Astrocyte (in vitro differentiated cells and primary cell): ENCODE measurements around the gene ERCC5. TPM values are rescaled to one million over a fixed set of nuclear protein-coding genes. Genes with fewer than 3 reads are reported as not detected.

Experiments used
- DNase-seq: peaks from one replicate; pipeline ENCODE4 v3.0.0-alpha.2; 2010; ENCODE audit warnings: low read depth
- FAIRE-seq: peaks from 2 replicates; lab custom pipeline; 2011; peaks lifted over from hg19 to GRCh38; lab: Jason Lieb, UNC
- H2AFZ ChIP-seq: 2 replicates; pipeline ENCODE4 v1.6.0; 2012; ENCODE audit warnings: low read depth, low read length, inconsistent platforms
- H3K27ac ChIP-seq: 2 replicates; pipeline ENCODE4 v1.5.1; 2011; ENCODE audit warnings: low read depth, low read length, inconsistent platforms
- H3K27me3 ChIP-seq: 2 replicates; pipeline ENCODE4 v1.6.0; 2011; ENCODE audit warnings: low read length, inconsistent platforms; ENCODE audit not compliant: insufficient read depth
- H3K36me3 ChIP-seq: 2 replicates; pipeline ENCODE4 v1.5.1; 2011; ENCODE audit warnings: low read length, inconsistent platforms; ENCODE audit not compliant: insufficient read depth
- H3K4me1 ChIP-seq: 2 replicates; pipeline ENCODE4 v1.5.1; 2011; ENCODE audit warnings: low read length, inconsistent platforms; ENCODE audit not compliant: insufficient read depth
- H3K4me2 ChIP-seq: 2 replicates; pipeline ENCODE4 v1.6.0; 2012; ENCODE audit warnings: low read length, inconsistent platforms
- H3K4me3 ChIP-seq: 2 replicates; pipeline ENCODE4 v1.5.1; 2011; ENCODE audit warnings: low read depth, mild to moderate bottlenecking, low read length, inconsistent platforms; ENCODE audit not compliant: insufficient read depth
- H3K79me2 ChIP-seq: 2 replicates; pipeline ENCODE4 v1.6.0; 2012; ENCODE audit warnings: mild to moderate bottlenecking, low read length, inconsistent platforms; ENCODE audit not compliant: insufficient read depth
- H3K9ac ChIP-seq: 2 replicates; pipeline ENCODE4 v1.6.0; 2012; ENCODE audit warnings: mild to moderate bottlenecking, low read length, inconsistent platforms
- H3K9me3 ChIP-seq: 2 replicates; pipeline ENCODE4 v1.5.1; 2012; ENCODE audit warnings: low read depth, mild to moderate bottlenecking, low read length, inconsistent platforms; ENCODE audit not compliant: insufficient read depth
- H4K20me1 ChIP-seq: 2 replicates; pipeline ENCODE4 v1.6.0; 2012; ENCODE audit warnings: low read length, inconsistent platforms; ENCODE audit not compliant: insufficient read depth
- H3K27ac Mint-ChIP-seq: one replicate; pipeline ENCODE4 v1.8.0; 2021; ENCODE audit warnings: mild to moderate bottlenecking, mixed read lengths; ENCODE audit not compliant: unreplicated experiment
- H3K27me3 Mint-ChIP-seq: one replicate; pipeline ENCODE4 v1.8.0; 2021; ENCODE audit warnings: low read depth, mixed read lengths; ENCODE audit not compliant: unreplicated experiment
- H3K36me3 Mint-ChIP-seq: one replicate; pipeline ENCODE4 v1.8.0; 2021; ENCODE audit warnings: low read depth, mixed read lengths; ENCODE audit not compliant: unreplicated experiment
- H3K4me1 Mint-ChIP-seq: one replicate; pipeline ENCODE4 v1.8.0; 2021; ENCODE audit warnings: low read depth, mixed read lengths; ENCODE audit not compliant: unreplicated experiment
- H3K4me3 Mint-ChIP-seq: one replicate; pipeline ENCODE4 v1.8.0; 2021; ENCODE audit warnings: mild to moderate bottlenecking, moderate library complexity, mixed read lengths; ENCODE audit not compliant: unreplicated experiment
- H3K9me3 Mint-ChIP-seq: one replicate; pipeline ENCODE4 v1.8.0; 2021; ENCODE audit warnings: mild to moderate bottlenecking, mixed read lengths; ENCODE audit not compliant: unreplicated experiment
- CTCF ChIP-seq: IDR thresholded peaks from 2 replicates; pipeline ENCODE4 v1.5.1; 2011; ENCODE audit warnings: low read depth, mild to moderate bottlenecking, inconsistent platforms, low read length, moderate library complexity; ENCODE audit not compliant: insufficient read depth
- EZH2 ChIP-seq: IDR thresholded peaks from 2 replicates; pipeline ENCODE4 v1.6.1; 2012; ENCODE audit warnings: mild to moderate bottlenecking, low read length, inconsistent platforms; ENCODE audit not compliant: insufficient read depth
- total RNA-seq: library from RNA; stranded (reverse); gene quantifications from 2 replicates; pipeline ENCODE4 v1.2.1, GENCODE V29; 2021

The ERCC5 gene
- total RNA-seq, 1 donor from 2014 or later = 42.9 TPM

- Mint-ChIP-seq H3K36me3 (no peaks in the 10 kb centered on the region), H3K9me3 (peaks cover 2% of the 10 kb centered on the region), H3K27ac (no peak overlapping the region), H3K4me3 (no peak overlapping the region), H3K27me3 (peaks cover 4% of the 10 kb centered on the region), H3K4me1 (peaks cover 3% of the 10 kb centered on the region)
- Histone ChIP-seq H3K4me1 (no peaks in the 10 kb centered on the region), H3K27me3 (no peaks in the 10 kb centered on the region), H3K4me2 (no peak overlapping the region), H3K36me3 (no peaks in the 10 kb centered on the region), H3K9ac (no peak overlapping the region), H4K20me1 (no peaks in the 10 kb centered on the region), H3K79me2 (no peaks in the 10 kb centered on the region), H3K27ac (no peak overlapping the region), H3K4me3 (no peak overlapping the region), H3K9me3 (no peaks in the 10 kb centered on the region), H2AFZ (no peak overlapping the region)
- DNase-seq (no peak), FAIRE-seq (no peak)
- TF ChIP-seq EZH2 = no peak
- TF ChIP-seq CTCF = no peak
These were observed 62.2 kb downstream of the ERCC5 start for GRCh38 chr13:102907886-102908515.

GRCh38 chr13:102909971-102910370 lies 64.1 kb downstream of the ERCC5 start:
- peaks cover 2% of the 10 kb centered on the region for H3K9me3 Mint-ChIP-seq
- no peak for FAIRE-seq

More at GRCh38 chr13:102909971-102910370, 64.1 kb downstream of the ERCC5 start:
- H2AFZ ChIP-seq = no peak overlapping the region
- Mint-ChIP-seq H3K27ac (no peak overlapping the region), H3K36me3 (no peaks in the 10 kb centered on the region), H3K4me1 (peaks cover 5% of the 10 kb centered on the region), H3K4me3 (no peak overlapping the region), H3K27me3 (peaks cover 5% of the 10 kb centered on the region)
- H3K27ac ChIP-seq = no peak overlapping the region
- no peaks in the 10 kb centered on the region for H3K79me2 ChIP-seq
- no peaks in the 10 kb centered on the region for H3K27me3 ChIP-seq
- no peak overlapping the region for H3K4me3 ChIP-seq
- DNase-seq = no peak
- no peaks in the 10 kb centered on the region for H3K4me1 ChIP-seq
- no peak overlapping the region for H3K9ac ChIP-seq
- TF ChIP-seq CTCF (no peak), EZH2 (no peak)
- no peaks in the 10 kb centered on the region for H3K36me3 ChIP-seq
- H3K4me2 ChIP-seq = no peak overlapping the region
- H4K20me1 ChIP-seq = no peaks in the 10 kb centered on the region
- no peaks in the 10 kb centered on the region for H3K9me3 ChIP-seq
